NCI-H510A treated with DMSO at 0.1 percent for 48 hours (cell line): ENCODE measurements around the gene CFAP70.

Experiments
- DNase-seq: peaks from one replicate; lab custom pipeline; 2025; lab: John Stamatoyannopoulos, UW

Gene CFAP70

DNA sequence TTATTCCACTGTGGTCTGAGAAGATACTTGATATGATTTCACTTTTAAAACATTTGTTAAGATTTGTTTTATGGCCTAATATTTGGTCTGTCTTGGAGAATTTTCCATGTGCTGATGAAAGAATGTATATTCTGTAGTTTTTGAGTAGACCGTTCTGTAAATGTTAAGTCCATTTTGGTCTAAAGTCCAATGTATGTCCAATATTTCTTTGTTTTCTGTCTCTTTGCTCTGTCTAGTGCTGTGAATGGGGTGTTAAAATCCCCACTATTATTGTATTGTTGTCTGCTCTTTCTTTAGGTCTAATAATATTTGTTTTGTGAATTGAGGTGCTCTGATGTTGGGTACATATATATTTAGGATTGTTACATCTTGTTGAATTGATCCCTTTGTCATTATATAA lies 142.9 kb downstream of the CFAP70 start:
- no peak for DNase-seq

DNA sequence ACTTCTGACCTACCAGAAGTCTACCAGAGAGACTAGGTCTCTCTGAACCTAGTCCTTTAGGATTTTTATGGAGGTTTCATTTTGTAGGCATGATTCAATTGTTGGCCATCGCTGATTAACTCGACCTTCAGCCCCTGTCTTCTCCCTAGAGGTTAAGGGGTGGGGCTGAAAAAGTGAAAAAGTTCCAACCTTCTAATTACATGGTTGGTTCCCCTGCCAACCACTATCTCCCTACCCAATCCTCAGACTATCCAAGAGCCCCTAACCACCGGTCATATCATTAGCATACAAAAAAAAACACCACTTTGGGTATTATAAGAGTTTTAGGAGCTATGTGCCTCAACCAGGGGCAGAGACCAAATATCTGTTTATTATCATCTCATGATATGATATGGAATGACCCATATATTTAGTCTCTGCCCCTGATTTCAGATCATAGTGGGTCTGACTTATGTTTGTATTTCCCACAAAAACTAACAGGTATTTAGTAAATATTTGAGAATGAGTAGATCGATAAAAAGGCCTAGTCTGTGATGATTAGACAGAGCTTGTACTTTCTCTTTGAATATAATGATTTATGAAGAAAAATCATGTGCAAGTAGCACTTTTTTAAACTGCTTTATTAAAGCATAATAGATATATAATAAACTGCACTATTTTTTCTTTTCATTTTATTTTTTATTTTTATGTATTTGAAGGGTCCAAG lies 147.4 kb downstream of the CFAP70 start:
- DNase-seq: no peak

DNA sequence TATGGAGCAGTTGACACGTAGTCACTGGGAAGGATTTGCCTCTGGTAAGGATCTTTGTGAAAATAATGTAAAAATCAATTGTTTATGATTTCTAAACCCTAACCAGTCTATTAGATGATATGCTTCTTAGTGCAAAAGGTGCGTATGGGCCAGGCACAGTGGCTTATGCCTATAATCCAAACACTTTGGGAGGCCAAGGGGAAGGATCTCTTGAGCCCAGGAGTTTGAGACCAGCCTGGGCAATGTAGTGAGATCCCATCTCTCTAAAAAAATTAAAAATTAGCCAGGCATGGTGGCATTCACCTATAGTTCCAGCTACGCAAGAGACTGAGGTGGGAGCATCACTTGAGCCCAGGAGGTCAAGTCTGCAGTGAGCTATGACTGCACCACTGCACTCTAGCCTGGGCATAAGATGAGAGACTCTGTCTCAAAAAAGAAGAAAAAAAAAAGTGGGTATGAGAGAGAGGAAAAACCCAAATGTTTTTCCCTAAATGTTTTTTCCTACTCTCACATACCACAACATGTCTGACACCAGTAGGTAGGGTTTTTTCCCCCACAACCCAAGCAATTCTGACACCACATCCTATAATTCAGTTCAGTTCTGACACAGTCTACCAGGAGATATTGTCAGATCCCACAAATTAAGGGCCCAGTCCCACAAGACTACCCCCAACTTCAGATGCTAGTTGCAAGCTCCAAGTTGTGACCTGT lies 148.1 kb downstream of the CFAP70 start:
- no peak for DNase-seq

DNA sequence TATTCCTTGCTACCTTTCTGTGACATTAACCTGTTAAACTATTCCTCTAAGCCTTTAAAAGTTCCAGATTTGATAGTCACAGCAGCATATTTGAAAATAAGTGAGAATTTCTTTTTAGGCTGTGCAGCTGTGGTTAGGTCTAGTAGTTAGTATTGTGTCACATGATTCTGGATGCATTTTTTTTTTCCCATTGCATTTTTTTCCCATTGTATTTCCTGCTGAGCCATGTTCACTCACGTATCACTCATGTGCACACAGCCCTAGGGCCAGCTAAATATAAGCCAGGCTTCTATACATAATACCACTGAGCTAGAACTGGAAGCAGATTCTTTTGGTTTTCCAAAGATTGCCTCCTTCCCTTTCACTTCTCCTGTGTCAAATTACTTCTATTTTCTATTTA lies 149.0 kb downstream of the CFAP70 start:
- no peak for DNase-seq

DNA sequence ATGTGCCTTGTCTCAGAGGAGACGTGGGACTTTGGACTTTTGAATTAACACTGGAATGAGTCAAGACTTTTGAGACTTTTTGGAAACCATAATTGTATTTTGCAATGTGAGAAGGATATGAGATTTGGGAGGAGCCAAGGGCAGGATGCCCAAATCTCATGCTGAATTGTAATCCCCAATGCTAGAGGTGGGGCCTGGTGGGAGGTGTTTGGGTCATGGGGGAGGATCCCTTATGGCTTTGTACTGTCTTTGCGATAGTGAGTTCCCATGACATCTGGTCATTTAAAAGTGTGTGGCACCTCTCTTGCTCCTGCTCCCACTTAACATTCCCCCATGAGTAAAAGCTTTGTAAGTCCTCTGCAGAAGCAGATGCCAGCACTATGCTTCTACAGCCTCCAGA lies 150.8 kb downstream of the CFAP70 start:
- DNase-seq: no peak

DNA sequence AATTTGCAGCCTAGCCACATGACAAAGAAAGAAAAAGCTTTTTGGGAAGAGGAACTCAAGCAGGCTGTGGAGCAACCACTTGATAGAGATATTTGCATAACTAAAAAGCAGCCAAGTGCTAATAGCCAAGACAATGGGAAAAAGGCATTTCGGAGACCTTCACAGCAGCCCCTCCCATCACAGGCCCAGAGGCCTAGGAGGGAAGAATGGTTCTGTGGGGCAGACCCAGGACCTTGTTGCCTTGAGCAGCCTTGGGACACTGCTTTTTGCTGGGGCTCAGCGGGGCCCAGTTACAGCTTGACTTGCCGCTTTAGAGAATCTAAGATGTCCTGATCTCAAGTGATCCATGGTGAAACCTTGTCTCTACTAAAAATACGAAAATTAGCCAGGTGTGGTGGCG lies 152.3 kb downstream of the CFAP70 start:
- DNase-seq: no peak

DNA sequence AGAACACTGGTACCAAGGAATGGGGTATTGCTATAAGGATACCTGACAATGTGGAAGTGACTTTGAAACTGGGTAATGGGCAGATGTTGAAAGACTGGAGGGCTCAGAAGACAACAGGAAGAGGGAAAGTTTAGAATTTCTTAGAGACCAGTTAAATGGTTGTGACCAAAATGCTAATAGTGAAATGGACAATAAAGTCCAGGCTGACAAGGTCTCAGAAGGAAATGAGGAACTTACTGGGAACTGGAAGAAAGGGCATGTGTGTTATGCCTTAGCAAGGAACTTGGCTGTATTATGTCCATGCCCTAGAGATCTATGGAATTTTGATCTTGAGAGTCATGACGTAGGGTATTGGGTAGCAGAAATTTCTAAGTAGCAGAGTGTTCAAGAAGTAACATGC lies 152.8 kb downstream of the CFAP70 start:
- DNase-seq: no peak

DNA sequence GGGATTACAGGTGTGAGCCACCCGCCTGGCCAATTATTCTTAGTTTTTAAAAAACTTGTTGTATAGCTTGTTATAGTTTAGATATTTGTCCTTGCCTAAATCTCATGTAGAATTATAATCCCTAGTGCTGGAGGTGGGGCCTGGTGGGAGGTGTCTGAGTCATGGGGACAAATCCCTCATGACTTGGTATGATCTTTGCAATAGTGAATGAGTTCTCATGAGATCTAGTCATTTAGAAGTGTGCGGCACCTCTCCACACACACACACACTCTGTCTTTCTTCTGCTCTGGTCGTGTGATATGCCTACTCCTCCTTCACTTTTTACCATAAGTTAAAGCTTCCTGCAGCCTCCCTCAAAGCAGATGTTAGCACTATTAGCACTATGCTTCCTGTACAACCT lies 153.6 kb downstream of the CFAP70 start:
- no peak for DNase-seq
